Ishikawa (cell line): ENCODE measurements around the gene OR5I1.

Source experiments
- CEBPB ChIP-seq: IDR thresholded peaks from 2 replicates; pipeline ENCODE4 v1.6.1; 2012
- CREB1 ChIP-seq: IDR thresholded peaks from 2 replicates; pipeline ENCODE4 v1.6.1; 2012; ENCODE audit warnings: low read depth
- EGR1 ChIP-seq: IDR thresholded peaks from 2 replicates; pipeline ENCODE4 v1.6.1; 2012
- EP300 ChIP-seq: IDR thresholded peaks from 2 replicates; pipeline ENCODE4 v1.6.1; 2012; ENCODE audit warnings: borderline replicate concordance
- FOXM1 ChIP-seq: IDR thresholded peaks from 2 replicates; pipeline ENCODE4 v1.6.1; 2012; ENCODE audit warnings: low read depth, borderline replicate concordance
- MAX ChIP-seq: IDR thresholded peaks from 2 replicates; pipeline ENCODE4 v1.6.1; 2012
- NFIC ChIP-seq: IDR thresholded peaks from 2 replicates; pipeline ENCODE4 v1.6.1; 2012
- RAD21 ChIP-seq: IDR thresholded peaks from 2 replicates; pipeline ENCODE4 v1.6.1; 2012; ENCODE audit warnings: low read depth
- REST ChIP-seq: IDR thresholded peaks from 2 replicates; pipeline ENCODE4 v1.6.1; 2012; ENCODE audit warnings: low read depth, mild to moderate bottlenecking
- TAF1 ChIP-seq: IDR thresholded peaks from 2 replicates; pipeline ENCODE4 v1.6.1; 2012; ENCODE audit warnings: low read depth, mild to moderate bottlenecking
- TCF12 ChIP-seq: IDR thresholded peaks from 2 replicates; pipeline ENCODE4 v1.6.1; 2012; ENCODE audit warnings: low read depth
- TEAD4 ChIP-seq: IDR thresholded peaks from 2 replicates; pipeline ENCODE4 v1.6.1; 2012
- USF1 ChIP-seq: IDR thresholded peaks from 2 replicates; pipeline ENCODE4 v1.6.1; 2012
- YY1 ChIP-seq: IDR thresholded peaks from 2 replicates; pipeline ENCODE4 v1.6.1; 2012; ENCODE audit warnings: low read depth
- ZBTB7A ChIP-seq: IDR thresholded peaks from 2 replicates; pipeline ENCODE4 v1.6.1; 2012; ENCODE audit warnings: low read depth

Gene OR5I1

GRCh38 chr11:55966391-55966790 is 30.2 kb upstream of the OR5I1 start:
- TF ChIP-seq TEAD4 (no peak), YY1 (no peak), REST (no peak), MAX (no peak), CEBPB (no peak), USF1 (no peak), EP300 (no peak), FOXM1 (no peak), EGR1 (no peak)

- TF ChIP-seq EP300 (no peak), TCF12 (no peak), ZBTB7A (no peak), CEBPB (no peak), USF1 (no peak), EGR1 (no peak), CREB1 (no peak), NFIC (no peak), MAX (no peak), TAF1 (no peak), REST (no peak), RAD21 (no peak), FOXM1 (no peak)
Measured at GRCh38 chr11:55956521-55956920, 20.3 kb upstream of the OR5I1 start.

- TF ChIP-seq MAX (no peak), REST (no peak), NFIC (no peak), YY1 (no peak), TAF1 (no peak), CEBPB (no peak), TEAD4 (no peak), FOXM1 (no peak), EP300 (no peak), RAD21 (no peak), CREB1 (no peak), TCF12 (no peak), USF1 (no peak), ZBTB7A (no peak)
Measured at GRCh38 chr11:55949330-55949729, 13.1 kb upstream of the OR5I1 start.

- TF ChIP-seq RAD21 (peak; percentile 35), CREB1 (no peak), TAF1 (no peak), YY1 (no peak)
Measured at GRCh38 chr11:55942785-55943392, 6.7 kb upstream of the OR5I1 start.
